NCI-H128 (cell line): Measurements from ENCODE around the gene NOL4L.
"Not testable (repeated sequence)": the region's sequence is repeated elsewhere in the genome, so short reads cannot be mapped to it uniquely, and the experiment has no call there.

Experiments used
- DNase-seq: peaks from one replicate; lab custom pipeline; 2025; ENCODE audit not compliant: unreplicated experiment; lab: John Stamatoyannopoulos, UW

NOL4L gene

DNA sequence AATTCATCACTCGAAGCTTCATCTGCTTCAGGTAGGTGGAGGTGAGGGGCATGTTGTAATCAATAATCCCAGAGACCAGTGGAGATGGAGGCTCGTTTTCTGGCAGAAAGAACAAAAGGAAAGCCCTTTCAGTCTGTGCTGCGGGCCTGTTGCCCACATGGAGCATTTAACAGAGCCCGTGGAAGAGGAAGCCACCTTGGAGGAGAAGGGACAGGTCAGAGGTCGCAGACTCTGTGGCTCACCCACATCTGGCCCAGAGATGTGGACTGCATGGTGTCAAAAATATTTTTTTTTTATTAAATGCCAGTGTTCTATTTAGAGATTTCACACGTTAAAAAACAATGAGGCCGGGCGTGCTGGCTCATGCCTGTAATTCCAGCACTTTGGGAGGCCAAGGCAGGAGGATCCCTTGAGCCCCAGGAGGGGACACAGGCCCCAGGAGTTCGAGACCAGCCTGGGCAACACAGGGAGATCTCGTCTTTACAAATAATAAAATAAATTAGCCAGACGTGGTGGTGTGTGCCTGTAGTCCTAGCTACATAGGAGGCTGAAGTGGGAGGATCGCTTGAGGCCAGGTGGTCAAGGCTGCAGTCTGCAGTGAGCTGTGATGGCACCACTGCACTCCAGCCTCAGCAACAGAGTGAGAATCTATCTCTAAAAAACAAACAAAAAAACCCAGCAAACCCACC is 73.6 kb downstream of the NOL4L start:
- DNase-seq: no peak

DNA sequence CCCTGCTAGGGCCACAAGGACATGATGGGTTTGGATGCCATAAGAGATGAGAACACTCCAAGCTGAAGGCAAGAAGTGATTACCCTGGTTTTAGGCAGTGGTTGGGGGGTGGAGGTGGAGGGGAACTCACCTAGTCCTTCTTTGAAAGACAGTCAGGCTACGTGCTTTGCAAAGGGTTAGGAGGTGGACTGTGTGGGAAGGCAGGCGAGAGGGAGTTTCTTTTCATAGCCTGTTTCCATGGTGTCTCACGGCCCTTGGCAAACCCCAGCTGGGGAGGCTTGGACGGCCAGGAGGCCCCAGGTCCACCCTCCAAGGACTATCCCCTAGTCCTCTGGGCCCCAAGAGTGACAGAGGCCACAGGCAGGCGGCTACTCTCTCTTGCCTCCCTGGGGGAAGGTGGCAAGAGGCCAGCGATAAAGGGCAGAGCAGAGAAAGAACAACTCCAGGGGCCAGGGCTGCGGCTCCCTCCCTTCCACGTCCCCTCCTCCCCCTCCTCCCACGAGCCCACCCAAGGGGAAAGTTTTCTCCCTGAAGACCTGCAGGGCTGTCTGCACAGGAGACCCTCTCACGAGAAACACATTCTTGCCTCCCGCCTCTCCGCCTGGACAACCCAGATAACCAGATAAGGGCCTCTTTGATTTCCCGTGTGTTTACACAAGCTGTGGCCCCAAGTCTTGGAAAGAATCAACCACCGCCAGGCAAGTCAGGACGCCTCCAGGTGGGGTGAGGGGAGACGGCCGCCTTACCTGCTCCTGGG is 74.4 kb downstream of the NOL4L start:
- no peak for DNase-seq

DNA sequence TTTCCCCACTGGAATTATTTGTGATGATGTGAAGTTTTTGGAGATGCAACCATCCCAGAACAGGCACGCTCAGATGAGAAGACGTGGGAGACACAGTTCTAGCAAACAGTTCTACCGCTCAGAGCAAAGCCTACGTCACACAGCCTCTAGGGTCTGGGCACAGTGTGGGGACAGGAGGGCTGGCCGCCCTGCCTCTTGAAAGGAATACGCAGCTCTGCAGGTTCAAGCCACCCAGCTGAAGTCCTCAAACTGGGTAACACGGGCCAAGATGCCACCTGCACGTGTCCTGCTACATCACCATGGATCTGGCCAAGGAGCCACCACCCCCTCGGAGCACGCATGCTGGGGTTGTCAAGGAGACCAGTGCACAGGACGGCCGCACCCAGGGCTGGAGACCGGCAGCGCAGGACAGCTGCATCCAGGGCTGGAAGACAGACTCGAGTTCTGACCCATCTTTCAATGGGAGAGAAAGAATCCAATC is 75.0 kb downstream of the NOL4L start:
- DNase-seq: no peak

DNA sequence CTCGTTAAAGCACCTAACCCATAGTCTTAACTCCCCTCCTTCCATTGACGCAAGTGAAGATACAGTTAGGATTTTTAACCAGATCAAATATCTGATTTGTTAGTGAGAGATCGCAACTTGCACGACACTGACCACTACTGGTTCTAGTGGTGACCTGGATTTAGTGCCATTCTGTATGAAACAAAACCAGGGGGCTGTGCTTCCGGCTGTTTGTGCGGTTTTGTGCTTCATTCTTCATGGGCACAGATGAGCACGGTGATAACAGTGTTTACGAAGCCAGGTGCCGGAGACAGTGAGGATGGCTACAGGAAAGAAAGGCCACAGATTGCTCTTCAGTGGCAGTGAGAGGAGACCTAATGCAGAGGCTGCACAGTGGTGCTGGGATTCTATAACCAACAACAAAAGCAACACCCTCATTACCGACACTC is 75.5 kb downstream of the NOL4L start:
- DNase-seq: no peak

DNA sequence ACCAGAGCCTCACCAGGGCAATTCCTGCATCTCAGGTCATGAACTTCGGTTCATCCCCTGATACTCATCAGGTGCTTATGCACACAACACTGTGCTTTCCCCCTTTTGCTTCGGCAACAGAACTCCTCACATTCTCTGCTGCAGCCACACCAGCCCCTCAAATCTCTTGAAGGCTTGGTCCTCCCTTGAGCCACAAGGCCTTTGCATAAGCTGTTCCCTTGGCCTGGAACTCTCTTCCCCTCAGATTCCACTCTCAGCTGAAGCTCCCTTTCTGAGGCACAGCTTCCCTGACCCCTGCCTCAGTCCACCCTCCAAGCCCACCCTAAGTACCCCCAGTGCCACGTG is 76.4 kb downstream of the NOL4L start:
- no peak for DNase-seq

DNA sequence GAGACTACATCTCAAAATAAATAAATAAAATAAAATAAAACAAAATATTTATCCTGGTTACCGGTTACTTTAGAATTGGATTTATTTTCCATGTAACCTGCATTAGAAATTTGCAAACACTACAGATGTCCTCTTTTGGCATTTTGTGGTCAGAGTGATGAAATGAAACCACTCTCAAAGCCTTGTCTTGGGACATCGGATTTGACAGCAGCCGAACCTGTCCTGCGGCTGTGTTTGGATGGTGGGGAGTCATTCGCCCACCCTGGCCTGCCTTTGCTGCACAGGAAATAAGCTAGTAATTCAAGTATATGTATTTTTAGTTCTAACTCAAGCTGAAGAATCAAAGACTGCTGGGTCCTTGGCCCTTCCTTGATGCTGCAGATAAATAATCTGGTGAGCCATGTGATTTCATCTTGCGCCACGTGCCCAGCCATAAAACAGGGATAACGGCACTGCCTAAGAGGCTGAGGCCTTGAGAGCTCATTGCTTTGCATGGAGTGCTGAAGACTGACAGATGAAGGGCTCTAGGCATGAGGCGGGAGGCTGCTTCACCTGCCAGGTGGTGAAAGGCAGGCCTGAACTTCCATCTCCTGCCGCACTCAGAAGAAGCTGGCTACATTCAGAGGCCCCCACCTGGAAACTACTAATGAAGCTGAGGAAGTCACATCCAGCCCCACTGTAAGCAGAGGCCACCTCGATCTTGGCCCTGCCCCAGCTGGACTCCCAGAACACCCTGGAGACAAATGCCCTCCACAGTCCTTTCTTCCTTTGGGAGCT is 76.9 kb downstream of the NOL4L start:
- no peak for DNase-seq

DNA sequence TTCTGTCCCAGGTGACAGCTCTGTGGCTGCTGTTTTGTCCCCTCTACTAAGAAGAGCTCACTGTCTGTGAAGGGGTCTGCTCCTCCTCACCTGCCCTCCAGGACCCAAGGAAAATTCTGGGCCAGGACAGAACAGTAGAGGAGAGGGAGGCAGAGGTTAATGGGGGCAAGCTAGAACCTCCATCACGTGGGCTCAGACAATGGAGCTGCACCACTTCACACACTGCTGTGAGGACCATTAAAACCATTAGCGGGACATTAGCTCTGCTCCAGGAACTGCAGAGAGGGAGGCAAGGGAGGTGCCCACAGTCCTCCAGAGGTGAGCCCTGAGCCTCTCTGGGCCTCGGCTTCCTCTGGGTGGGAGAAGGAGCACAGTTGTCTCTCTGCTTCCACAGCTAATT is 78.4 kb downstream of the NOL4L start:
- DNase-seq: no peak

DNA sequence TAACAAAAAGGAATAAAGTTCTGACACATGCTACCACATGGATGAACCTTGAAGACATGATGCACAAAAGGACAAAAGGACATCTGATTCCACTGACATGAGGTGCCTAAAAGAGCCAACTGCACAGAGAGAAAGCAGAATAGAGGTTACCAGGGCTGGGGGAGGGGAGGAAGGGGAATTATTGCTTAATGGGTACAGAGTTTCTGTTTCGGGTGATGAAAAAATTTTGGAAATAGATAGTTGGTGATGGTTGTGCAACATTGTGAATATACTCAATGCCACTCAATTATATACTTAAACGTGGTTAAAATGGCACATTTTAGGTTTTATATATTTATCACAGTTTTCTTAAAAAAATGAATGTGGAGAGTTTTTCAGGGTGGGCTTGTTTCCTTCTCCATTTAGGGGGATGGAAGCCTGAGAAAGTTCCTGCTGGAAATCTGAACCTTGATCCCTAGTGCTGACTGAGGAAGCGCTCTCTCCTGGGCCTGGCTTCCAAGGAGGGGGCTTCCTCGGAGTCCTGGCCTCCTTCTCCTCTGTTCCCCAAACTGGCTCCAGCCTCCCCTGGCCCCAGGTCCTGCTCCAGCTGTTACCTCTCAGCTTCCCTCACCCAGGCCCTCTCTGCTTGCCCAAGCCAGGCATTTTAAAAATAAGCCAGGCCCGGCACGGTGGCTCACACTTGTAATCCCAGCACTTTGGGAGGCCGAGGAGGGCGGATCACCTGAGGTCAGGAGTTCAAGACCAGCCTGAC is 79.2 kb downstream of the NOL4L start:
- DNase-seq: no peak

DNA sequence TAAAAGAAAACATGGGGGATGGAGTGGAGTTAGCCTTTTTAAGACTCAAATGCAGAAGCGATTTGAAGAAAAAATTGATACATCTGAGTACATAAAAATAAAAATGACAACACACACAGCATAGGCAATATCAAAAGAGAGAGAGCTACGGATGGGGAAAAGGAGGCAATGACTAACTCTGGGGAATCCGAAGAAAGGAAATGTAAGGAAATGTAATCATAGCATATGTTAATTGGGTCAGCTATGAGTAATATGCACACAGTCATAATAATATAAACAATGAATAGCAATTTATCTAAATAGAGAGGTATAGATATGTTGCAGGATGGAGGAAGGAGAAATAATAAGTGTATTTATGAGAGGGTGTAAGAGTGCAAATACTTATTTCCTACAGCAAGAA is 83.4 kb downstream of the NOL4L start:
- no peak for DNase-seq

DNA sequence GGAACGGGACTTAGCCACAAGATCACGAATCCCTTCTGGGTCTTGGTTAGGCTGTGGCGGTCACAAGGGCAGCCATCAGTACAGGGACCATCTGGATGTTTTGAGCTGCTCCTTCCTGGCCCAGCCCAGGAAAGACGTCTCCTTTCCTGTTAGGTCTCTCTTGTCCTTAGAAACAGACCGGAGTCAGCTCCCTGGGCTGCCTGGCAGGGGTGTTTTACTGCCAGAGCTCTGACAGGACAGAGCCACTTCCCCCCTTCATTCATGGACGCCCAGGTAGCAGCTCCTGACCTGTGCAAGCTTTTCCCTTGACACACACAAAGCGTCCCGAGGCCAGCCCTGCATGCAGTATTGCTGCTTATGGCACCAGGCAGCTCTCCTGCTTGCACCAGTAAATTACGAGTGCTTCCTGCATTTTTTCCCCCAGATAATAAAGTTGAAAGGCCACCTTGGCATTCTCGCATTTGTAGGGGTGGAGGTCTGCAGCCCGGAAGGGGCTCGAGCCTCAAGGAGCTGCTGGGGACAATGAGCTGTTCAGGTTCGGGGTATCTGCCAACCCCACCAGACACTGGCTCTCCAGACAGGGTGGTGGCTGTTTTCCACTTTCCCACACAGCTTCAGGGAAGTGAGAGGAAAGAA is 87.4 kb downstream of the NOL4L start:
- no peak for DNase-seq

DNA sequence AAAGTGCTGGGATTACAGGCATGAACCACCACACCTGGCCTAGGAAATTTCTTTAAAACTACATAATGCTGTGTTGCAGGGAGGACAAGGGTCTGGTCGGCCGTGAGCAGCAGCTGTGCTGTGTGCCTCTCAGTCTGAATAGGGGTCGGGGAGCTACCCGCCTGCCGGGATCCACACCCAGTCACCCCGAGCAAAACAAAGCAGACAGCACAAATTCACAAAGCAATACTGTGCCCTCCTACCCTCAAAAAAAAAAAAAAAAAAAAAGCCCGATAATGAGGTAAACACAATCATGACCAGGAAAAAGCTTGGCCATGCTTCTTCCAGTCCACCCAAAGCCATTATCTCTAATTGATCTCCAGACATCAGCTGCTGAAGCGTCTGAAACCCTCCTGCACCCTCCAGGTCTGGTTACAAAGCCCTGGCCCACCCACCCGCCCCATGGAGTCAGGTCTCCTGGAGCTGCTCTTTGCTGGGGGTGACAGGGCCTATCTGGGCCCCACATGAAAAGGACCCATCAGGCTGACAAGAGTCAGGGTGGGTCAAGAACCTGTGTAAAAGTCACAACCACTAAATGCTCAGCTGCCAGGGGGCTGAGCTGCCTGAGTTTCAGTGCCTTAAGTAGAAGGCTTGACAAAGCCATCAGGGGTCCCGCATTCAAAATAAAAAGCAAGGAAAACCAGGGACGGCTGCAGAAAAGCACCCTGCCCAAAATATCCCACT is 88.2 kb downstream of the NOL4L start:
- no peak for DNase-seq

DNA sequence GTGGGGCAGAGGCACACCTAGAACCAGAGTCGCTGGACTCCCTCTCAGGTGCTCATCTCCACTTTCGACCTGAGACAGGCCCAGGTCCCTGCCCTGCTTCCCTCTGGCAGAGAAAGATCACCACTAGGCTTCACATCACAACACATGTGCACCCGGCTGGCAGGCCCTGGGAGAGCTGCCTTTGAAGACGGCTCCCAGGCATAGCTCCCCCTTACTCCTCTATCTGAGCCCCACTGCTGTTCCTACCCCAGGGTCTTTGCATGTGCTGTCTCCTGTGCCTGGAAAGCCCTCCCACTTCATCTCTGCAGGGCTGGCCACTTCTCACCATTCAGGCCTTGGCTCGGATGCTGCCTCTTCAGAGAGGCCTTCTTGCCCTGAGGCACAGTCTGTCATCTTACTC is 89.2 kb downstream of the NOL4L start:
- DNase-seq: no peak

DNA sequence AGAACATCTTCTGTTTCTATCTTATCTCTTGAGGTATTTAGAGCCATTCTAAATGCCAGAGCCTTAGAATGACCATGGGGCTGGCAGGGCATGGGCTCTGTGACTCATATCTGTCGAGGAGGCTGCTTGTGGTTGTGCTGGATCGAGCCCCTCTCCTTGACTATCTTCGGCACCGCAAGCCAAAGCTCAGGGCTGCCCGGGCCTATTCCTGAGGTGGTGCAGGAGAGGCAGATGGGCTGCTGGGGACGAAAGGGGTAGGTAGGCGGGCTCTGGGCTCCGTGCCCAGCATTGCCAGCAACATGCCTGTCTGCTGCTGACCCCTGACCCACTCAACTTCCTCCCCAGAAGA is 89.9 kb downstream of the NOL4L start:
- DNase-seq: no peak

DNA sequence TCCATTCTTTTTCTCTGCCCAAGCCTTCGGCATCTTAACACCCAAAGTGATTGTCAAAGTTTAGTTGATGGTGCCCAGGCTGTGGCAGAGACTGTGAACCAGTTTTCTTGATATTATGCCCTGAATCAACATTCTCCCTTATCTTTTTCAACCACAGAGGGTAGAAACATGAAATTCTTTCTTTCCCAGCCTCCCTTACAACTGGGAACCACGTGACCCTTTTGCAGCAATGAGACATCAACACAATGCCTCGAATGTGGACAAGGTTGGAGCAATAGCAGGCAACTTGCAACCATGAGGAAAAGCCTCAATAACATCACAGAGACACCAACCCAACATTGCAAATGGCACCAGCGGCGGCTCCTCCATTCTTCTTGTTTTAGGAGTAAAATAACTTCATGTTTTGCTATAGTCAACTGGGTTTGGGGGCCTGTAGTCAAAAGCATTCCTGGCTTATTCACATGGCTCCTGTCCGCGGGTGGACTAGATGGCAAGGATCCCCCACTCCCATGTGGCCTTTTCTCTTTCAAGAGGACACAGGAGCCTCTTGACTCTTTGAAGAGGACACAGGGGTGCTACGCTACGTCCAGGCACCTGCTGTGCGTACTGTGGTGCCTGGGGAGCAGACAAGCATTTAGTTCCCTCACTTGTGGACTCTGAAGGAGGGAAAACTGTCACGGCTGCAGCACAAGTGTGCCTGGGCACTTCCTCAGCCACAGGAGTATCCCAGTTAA is 90.5 kb downstream of the NOL4L start:
- no peak for DNase-seq

DNA sequence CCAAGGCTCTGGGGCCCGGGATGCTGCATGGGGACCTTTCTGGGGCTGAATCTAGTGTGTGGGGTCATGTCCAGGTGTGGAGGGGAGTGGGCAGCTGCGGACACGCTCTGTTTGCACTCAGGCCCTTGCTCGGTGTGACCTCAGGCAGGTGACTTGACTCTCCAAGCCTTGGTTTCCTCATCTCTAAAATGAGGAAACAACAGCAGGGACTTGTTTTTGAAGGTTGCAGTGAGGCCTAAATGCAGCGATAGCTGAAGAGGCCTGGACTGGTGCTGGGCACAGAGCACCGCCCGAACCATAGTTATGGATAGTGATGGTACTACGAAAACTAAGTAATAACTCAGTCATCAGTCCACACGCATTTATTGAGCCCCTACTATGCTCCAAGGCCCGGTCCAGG is 91.8 kb downstream of the NOL4L start:
- no peak for DNase-seq

DNA sequence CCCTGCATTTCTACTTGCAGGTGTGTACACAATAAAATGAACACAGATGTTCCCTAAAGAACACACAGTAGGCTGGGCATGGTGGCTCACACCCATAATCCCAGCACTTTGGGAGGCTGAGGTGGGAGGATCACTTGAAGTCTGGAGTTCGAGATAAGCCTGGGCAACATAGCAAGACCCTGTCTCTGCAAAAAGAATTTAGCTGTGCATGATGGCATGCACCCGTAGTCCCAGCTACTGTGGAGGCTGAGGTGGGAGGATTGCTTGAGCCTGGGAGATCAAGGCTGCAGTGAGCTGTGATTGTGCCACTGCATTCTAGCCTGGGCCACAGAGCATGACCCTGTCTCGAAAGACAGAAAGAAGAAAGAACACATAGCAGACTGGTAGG is 93.4 kb downstream of the NOL4L start:
- DNase-seq: not testable (repeated sequence)

DNA sequence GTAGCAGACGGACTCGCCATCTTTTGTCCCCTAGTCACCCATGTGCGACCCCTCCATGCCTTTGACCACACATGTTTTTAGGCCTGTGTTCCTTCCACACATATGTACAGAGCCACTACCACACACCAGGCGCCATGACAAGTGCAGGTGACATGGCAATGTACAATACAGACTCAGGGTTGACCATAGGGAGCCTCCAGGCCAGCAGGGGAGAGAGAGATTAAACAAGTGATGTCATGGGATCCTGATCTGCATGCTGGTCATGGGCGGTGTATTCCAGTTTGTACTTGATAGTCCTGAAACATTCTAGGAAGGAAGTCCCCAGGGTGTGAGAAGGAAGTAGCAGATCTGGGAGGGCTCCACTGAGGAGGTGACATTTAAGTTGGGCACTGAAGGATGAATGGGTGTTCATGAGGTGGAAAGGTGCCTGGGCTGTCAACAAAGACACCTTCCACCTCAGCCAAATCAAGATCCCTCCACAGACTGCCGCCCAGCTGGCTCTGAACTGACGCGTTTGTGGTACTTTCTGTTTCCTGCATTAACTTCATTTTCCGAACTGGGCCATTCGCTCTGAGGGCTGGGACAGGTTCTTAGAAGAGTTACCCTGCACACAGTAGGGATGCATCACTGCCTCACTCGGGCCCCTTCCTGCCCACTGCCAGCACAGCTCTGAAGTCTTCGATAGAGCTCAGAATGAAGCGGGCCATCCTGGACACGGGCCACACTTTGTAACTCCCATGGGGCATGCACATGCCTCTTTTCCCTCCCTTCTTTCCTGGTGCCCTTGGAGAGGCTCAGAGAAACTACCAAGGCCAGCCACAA is 94.0 kb downstream of the NOL4L start:
- no peak for DNase-seq

DNA sequence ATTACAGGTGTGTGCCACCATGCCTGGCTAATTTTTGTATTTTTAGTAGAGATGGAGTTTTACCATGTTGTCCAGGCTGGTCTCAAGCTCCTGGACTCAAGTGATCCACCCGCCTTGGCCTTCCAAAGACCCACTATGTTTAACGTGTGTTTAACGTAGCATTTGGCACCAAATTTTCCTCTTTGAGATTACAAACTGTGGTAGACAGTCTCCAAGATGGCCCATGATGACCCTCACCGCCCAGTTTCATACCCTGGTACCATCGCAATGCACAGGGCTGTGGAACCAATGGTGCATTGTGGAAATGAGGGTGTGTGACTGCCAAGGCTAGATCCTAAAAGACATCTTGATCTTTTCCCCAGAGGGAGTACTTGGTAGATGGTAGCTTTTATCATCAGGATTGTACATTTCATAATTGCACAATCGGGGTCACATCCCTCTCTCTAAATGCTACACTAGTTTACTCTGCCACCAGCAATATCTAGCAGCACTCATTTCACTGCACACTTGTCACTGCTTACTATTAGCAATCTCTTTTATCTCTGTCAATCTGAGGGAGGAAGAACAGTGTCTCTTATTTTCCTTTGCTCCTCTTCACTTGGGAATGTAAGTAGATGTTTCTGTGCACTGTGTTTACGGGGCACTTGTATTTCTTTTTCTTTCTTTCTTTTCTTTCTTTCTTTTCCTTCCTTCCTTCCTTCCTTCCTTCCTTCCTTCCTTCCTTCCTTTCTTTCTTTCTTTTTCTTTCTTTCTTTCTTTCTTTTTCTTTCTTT is 96.9 kb downstream of the NOL4L start:
- no peak for DNase-seq
